GM12878 (cell line): ENCODE data around the gene ACKR4. TPM values are rescaled to one million over a fixed set of nuclear protein-coding genes. Genes with fewer than 3 reads are reported as not detected.
"Not testable (repeated sequence)": the region's sequence is repeated elsewhere in the genome, so short reads cannot be mapped to it uniquely, and the experiment has no call there.

Experiments used
- ATAC-seq: fragments of 200-7000 bp; cut with Tn5 transposase; 3 replicates; pipeline ENCODE4 v1.9.1; 2020; ENCODE audit warnings: mild to moderate bottlenecking, moderate library complexity
- BruUV-seq: library from RNA; stranded (reverse); fragments of 400-500 nt; replicated peaks from 2 replicates; lab custom pipeline; 2021; lab: Mats Ljungman, UMichigan
- CTCF ChIA-PET: fragments of 300-600 bp; sonication (Branson Sonifier 250); formaldehyde crosslinking; extraction: SDS; loops from one replicate; lab custom pipeline; 2021; ENCODE audit warnings: inconsistent platforms; lab: Yijun Ruan, JAX
- POLR2A ChIA-PET: fragments of 350-600 bp; formaldehyde crosslinking; extraction: SDS; loops from one replicate; lab custom pipeline; 2021; ENCODE audit warnings: inconsistent platforms; lab: Charles Lee
- RAD21 ChIA-PET: fragments of 300-600 bp; sonication (Branson Sonifier 250); formaldehyde crosslinking; loops from one replicate; lab custom pipeline; 2023; ENCODE audit warnings: antibody characterized with exemption; ENCODE audit not compliant: unreplicated experiment; lab: Charles Lee
- SMC1A ChIA-PET: fragments of 300-600 bp; sonication (Branson Sonifier 250); formaldehyde crosslinking; loops from one replicate; lab custom pipeline; 2023; ENCODE audit not compliant: unreplicated experiment, uncharacterized antibody; lab: Charles Lee
- DNase-seq: peaks from one replicate; pipeline ENCODE4 v3.0.0-alpha.2; 2011; ENCODE audit warnings: low read depth, low spot score
- FAIRE-seq: peaks from 3 replicates; lab custom pipeline; 2011; peaks lifted over from hg19 to GRCh38; lab: Jason Lieb, UNC
- H2AFZ ChIP-seq: 2 replicates; pipeline ENCODE4 v1.6.0; 2011; ENCODE audit warnings: low read depth, low read length, control low read depth; ENCODE audit not compliant: control insufficient read depth
- H3K27ac ChIP-seq: 2 replicates; pipeline ENCODE4 v1.5.1; 2011; ENCODE audit warnings: control low read depth; ENCODE audit not compliant: control insufficient read depth, insufficient read depth
- H3K27me3 ChIP-seq, 2 experiments: replicated peaks in 1 of 2; 2 replicates each; pipeline versions ENCODE4 v1.6.0 to v1.6.1; 2011; ENCODE audit warnings: low read length in 1 of 2; ENCODE audit not compliant: control insufficient read depth in 2 of 2, insufficient read depth in 2 of 2
- H3K36me3 ChIP-seq, 2 experiments: 2 replicates each; pipeline ENCODE4 v1.5.1; 2011; ENCODE audit warnings: low read length in 1 of 2; ENCODE audit not compliant: control insufficient read depth in 2 of 2, insufficient read depth in 2 of 2
- H3K4me1 ChIP-seq: 2 replicates; pipeline ENCODE4 v1.6.1; 2011; ENCODE audit warnings: mild to moderate bottlenecking, low read length, moderate library complexity, mixed read lengths; ENCODE audit not compliant: control insufficient read depth, insufficient read depth
- H3K4me2 ChIP-seq: 2 replicates; pipeline ENCODE4 v1.6.0; 2011; ENCODE audit warnings: control low read depth; ENCODE audit not compliant: control insufficient read depth, insufficient read depth
- H3K4me3 ChIP-seq: fragments of 200-600 bp; sonication (generic); 2 replicates; pipeline ENCODE4 v1.5.1; 2016
- H3K79me2 ChIP-seq: 2 replicates; pipeline ENCODE4 v1.6.0; 2011; ENCODE audit warnings: low read length; ENCODE audit not compliant: control insufficient read depth, insufficient read depth
- H3K9ac ChIP-seq: 2 replicates; pipeline ENCODE4 v1.8.0; 2011; ENCODE audit warnings: low read length, control low read depth, mixed read lengths; ENCODE audit not compliant: control insufficient read depth, insufficient read depth
- H3K9me3 ChIP-seq: replicated peaks from 3 replicates; pipeline ENCODE4 v1.5.1; 2011; ENCODE audit warnings: mild to moderate bottlenecking, low read length; ENCODE audit not compliant: control insufficient read depth, insufficient read depth
- H4K20me1 ChIP-seq: 2 replicates; pipeline ENCODE4 v1.6.0; 2011; ENCODE audit not compliant: control insufficient read depth, insufficient read depth
- BCLAF1 ChIP-seq: fragments of 450-650 bp; IDR thresholded peaks from 2 replicates; pipeline ENCODE4 v1.6.1; 2017; ENCODE audit warnings: antibody characterized with exemption, mild to moderate bottlenecking, moderate library complexity
- CEBPB ChIP-seq, 2 experiments: fragments of 150-350 bp in 1 of 2; IDR thresholded peaks; 2 replicates each; pipeline ENCODE4 v1.6.1; 2012 to 2014; ENCODE audit warnings: low read depth in 2 of 2, low read length in 2 of 2, borderline replicate concordance in 1 of 2, inconsistent platforms in 1 of 2
- CREB1 ChIP-seq: IDR thresholded peaks from 2 replicates; pipeline ENCODE4 v1.6.1; 2012; ENCODE audit warnings: low read depth, mild to moderate bottlenecking, inconsistent platforms
- FOXM1 ChIP-seq: IDR thresholded peaks from 2 replicates; pipeline ENCODE4 v1.6.1; 2012; ENCODE audit warnings: low read depth, mild to moderate bottlenecking, inconsistent platforms, low read length, moderate library complexity
- IKZF1 ChIP-seq: fragments of 450-650 bp; conservative IDR thresholded peaks from 2 replicates; pipeline ENCODE4 v1.6.1; 2017; ENCODE audit warnings: antibody characterized with exemption, mild to moderate bottlenecking
- NFXL1 ChIP-seq: fragments of 450-650 bp; IDR thresholded peaks from 2 replicates; pipeline ENCODE4 v1.6.1; 2017; ENCODE audit warnings: antibody characterized with exemption, mild to moderate bottlenecking, borderline replicate concordance
- ZNF207 ChIP-seq: fragments of 450-650 bp; IDR thresholded peaks from 2 replicates; pipeline ENCODE4 v1.6.1; 2014; ENCODE audit warnings: antibody characterized with exemption, mild to moderate bottlenecking, borderline replicate concordance
- WGBS: methylation state at CpG from one replicate; pipeline ENCODE4 v1.1.6; 2016; ENCODE audit warnings: low lambda C conversion rate; ENCODE audit not compliant: insufficient replicate concordance, insufficient coverage; ENCODE audit errors: missing lambda C conversion rate; 5-methylcytosine and 5-hydroxymethylcytosine counted together
- in situ Hi-C: fragments of 300-500 bp; cut with MboI; formaldehyde crosslinking; loops from 9 replicates; pipeline ENCODE4 v1.14.3; 2018; ENCODE audit warnings: mixed read lengths
- intact Hi-C: fragments of 100-400 bp; cut with micrococcal nuclease; formaldehyde crosslinking; loops from one replicate; pipeline ENCODE4 v1.14.2; 2022; ENCODE audit not compliant: unreplicated experiment
- polyA plus RNA-seq, 11 experiments: library from polyadenylated mRNA; depleted of rRNA in 4 of 11; unstranded in 6 of 11; stranded (reverse) in 5 of 11; fragments of >200 nt; fragmentation: Nextera tagmentation in 4 of 11; fragmentation: Illumina TruSeq in 1 of 11; extraction: Ambion mirVana in 4 of 11; extraction: Trizol in 1 of 11; gene quantifications; 1 replicate in 1 of 11; 2 replicates in 10 of 11; pipeline versions ENCODE4 v1.2.1 to v1.2.3, GENCODE V29; 2011 to 2016; ENCODE audit warnings: inconsistent platforms in 2 of 11, missing spikeins in 2 of 11, low read depth in 1 of 11
- total RNA-seq, 4 experiments: library from RNA; depleted of rRNA in 3 of 4; stranded (reverse); fragments of >200 nt in 3 of 4; fragmentation: Illumina TruSeq in 1 of 4; extraction: Trizol in 1 of 4; gene quantifications; 2 replicates each; pipeline versions ENCODE4 v1.2.1 to v1.2.3, GENCODE V29; 2013 to 2021

ACKR4 gene
- total and polyA plus RNA-seq, 10 of the 15 experiments (the other 5 are each of a cell fraction or from before 2014, with no cell fraction given), result 0.06 to 0.40 (median 0.12) TPM

GRCh38 chr3:132637590-132637989 lies 40.5 kb downstream of the ACKR4 start (continued):
- no peak for TF ChIP-seq CEBPB (IDR thresholded peaks at IDR 0.05; ENCODE audit: borderline replicate concordance in 1 of 2, low read depth in 2 of 2, low read length in 2 of 2)
- TF ChIP-seq FOXM1, result no peak
- TF ChIP-seq CREB1, result no peak
- TF ChIP-seq ZNF207, result no peak

GRCh38 chr3:132638706-132639105 lies 41.6 kb downstream of the ACKR4 start:
- Histone ChIP-seq H3K9ac (no peak overlapping the region), H3K9me3 (no peaks in the 10 kb centered on the region), H3K4me2 (no peak overlapping the region), H3K27me3 (no peaks in the 10 kb centered on the region), H3K4me3 (no peak overlapping the region), H3K79me2 (no peaks in the 10 kb centered on the region), H3K36me3 (peaks cover 0 to 2% of the 10 kb centered on the region in 2 experiments; a peak in 2 of 4 replicates), H4K20me1 (no peaks in the 10 kb centered on the region), H3K27ac (no peak overlapping the region), H3K4me1 (no peaks in the 10 kb centered on the region), H2AFZ (no peak overlapping the region)
- ATAC-seq (no peak), DNase-seq (no peak), FAIRE-seq (no peak)
- CTCF ChIA-PET, result interaction anchor here (0.6 to 6.0 kb wide), 5 partner anchors 13 to 101 kb away, joined by 3 to 203 read pairs (median 4); no protein-coding TSS in a partner anchor
- SMC1A ChIA-PET, result interaction anchor here (9.1 kb wide), 1 partner anchor 103 kb away, joined by 100 read pairs; no protein-coding TSS in a partner anchor
- POLR2A ChIA-PET, result no interaction called here
- TF ChIP-seq IKZF1 (no peak), NFXL1 (no peak), BCLAF1 (no peak)
- RAD21 ChIA-PET, result interaction anchor here (1.0 to 1.3 kb wide), 2 partner anchors 19 to 44 kb away, joined by 3 to 4 read pairs; no protein-coding TSS in a partner anchor
- intact Hi-C loops (no loop called here), in situ Hi-C loops (no loop called here)
- BruUV-seq, result no TSS peak

- CTCF ChIA-PET, result interaction anchor here (0.7 to 6.0 kb wide), 24 partner anchors 9 to 294 kb away, joined by 3 to 203 read pairs (median 8); partner anchors contain the start of genes ACAD11, ACKR4 and UBA5
- H3K27ac ChIP-seq, H4K20me1 ChIP-seq, FAIRE-seq, H3K9me3 ChIP-seq, ATAC-seq, H3K27me3 ChIP-seq, intact Hi-C loops, BruUV-seq, H2AFZ ChIP-seq, H3K4me2 ChIP-seq, DNase-seq, H3K36me3 ChIP-seq, H3K4me1 ChIP-seq, H3K4me3 ChIP-seq, H3K9ac ChIP-seq, H3K79me2 ChIP-seq: not testable (repeated sequence)
- RAD21 ChIA-PET, result interaction anchor here (3.9 kb wide), 1 partner anchor 104 kb away, joined by 53 read pairs; no protein-coding TSS in a partner anchor
- SMC1A ChIA-PET, result interaction anchor here (1.4 to 9.1 kb wide), 7 partner anchors 10 to 135 kb away, joined by 3 to 100 read pairs (median 7); no protein-coding TSS in a partner anchor
- POLR2A ChIA-PET, result interaction anchor here (1.7 kb wide), 1 partner anchor 105 kb away, joined by 3 read pairs; no protein-coding TSS in a partner anchor
- 9% methylated on average over 2 of the region's 2 CpGs for WGBS
- in situ Hi-C loops, result loop anchor here (10.0 kb wide), 1 partner anchor 97 kb away; no protein-coding TSS in a partner anchor
Measured at GRCh38 chr3:132641427-132641826, 44.4 kb downstream of the ACKR4 start.
